Activated CD4-positive, alpha-beta T cell treated with anti-CD3 and anti-CD28 coated beads for 1 hour (primary cell): ENCODE data around the gene TRIAP1.
"Not testable (repeated sequence)": the region's sequence is repeated elsewhere in the genome, so short reads cannot be mapped to it uniquely, and the experiment has no call there.

Experiments
- DNase-seq: peaks from one replicate; pipeline ENCODE4 v3.0.0-alpha.2; 2020

TRIAP1 gene

GRCh38 chr12:120468325-120468820 lies 22.2 kb upstream of the TRIAP1 start:
- no peak for DNase-seq

GRCh38 chr12:120467439-120467838 lies 21.3 kb upstream of the TRIAP1 start:
- DNase-seq: no peak

GRCh38 chr12:120466560-120467315 lies 20.6 kb upstream of the TRIAP1 start:
- peak; percentile 31 for DNase-seq

- DNase-seq: no peak
These were observed 19.6 kb upstream of the TRIAP1 start for GRCh38 chr12:120465756-120466155.

- DNase-seq: no peak
These were observed 17.5 kb upstream of the TRIAP1 start for GRCh38 chr12:120463712-120464111.

- no peak for DNase-seq
These were observed 16.0 kb upstream of the TRIAP1 start for GRCh38 chr12:120462099-120462640.

- no peak for DNase-seq
These were observed 14.0 kb upstream of the TRIAP1 start for GRCh38 chr12:120460157-120460556.

- DNase-seq: no peak
These were observed 10.9 kb upstream of the TRIAP1 start for GRCh38 chr12:120457133-120457532.

- DNase-seq: no peak
These were observed 9.1 kb upstream of the TRIAP1 start for GRCh38 chr12:120455302-120455701.

- no peak for DNase-seq
These were observed 7.8 kb upstream of the TRIAP1 start for GRCh38 chr12:120453977-120454376.

- no peak for DNase-seq
These were observed 7.0 kb upstream of the TRIAP1 start for GRCh38 chr12:120453060-120453750.

- not testable (repeated sequence) for DNase-seq
These were observed 6.3 kb upstream of the TRIAP1 start for GRCh38 chr12:120452524-120452923.

- no peak for DNase-seq
These were observed 1.8 kb upstream of the TRIAP1 start for GRCh38 chr12:120447992-120448391.

- DNase-seq: not testable (repeated sequence)
These were observed 627 bp upstream of the TRIAP1 start for GRCh38 chr12:120446844-120447178.

- no peak for DNase-seq
These were observed 1.5 kb downstream of the TRIAP1 start for GRCh38 chr12:120444676-120445075.

- peak; percentile 54 for DNase-seq
These were observed 6.4 kb downstream of the TRIAP1 start for GRCh38 chr12:120439646-120440247.

GRCh38 chr12:120438495-120439198 lies 7.5 kb downstream of the TRIAP1 start:
- DNase-seq: no peak

GRCh38 chr12:120437735-120438494 lies 8.3 kb downstream of the TRIAP1 start, which contains the start of gene COX6A1:
Gene COX6A1, plus strand, starts transcription at chr12:120438113. Its CDS starts 14 bp downstream, at chr12:120438127.
- DNase-seq: peak; percentile 96

- no peak for DNase-seq
These were observed 13.2 kb downstream of the TRIAP1 start for GRCh38 chr12:120432772-120433525.

- DNase-seq: no peak
These were observed 16.8 kb downstream of the TRIAP1 start for GRCh38 chr12:120429368-120429767.

GRCh38 chr12:120428597-120429229 lies 17.5 kb downstream of the TRIAP1 start:
- DNase-seq: no peak
